Measurements from ENCODE around the gene PKD1.
"Not testable (repeated sequence)": the region's sequence is repeated elsewhere in the genome, so short reads cannot be mapped to it uniquely, and the experiment has no call there.

The PKD1 gene

GRCh38 chr16:2122934-2123683, 12.6 kb downstream of the PKD1 start:
- not testable (repeated sequence) for DNase-seq

DNA sequence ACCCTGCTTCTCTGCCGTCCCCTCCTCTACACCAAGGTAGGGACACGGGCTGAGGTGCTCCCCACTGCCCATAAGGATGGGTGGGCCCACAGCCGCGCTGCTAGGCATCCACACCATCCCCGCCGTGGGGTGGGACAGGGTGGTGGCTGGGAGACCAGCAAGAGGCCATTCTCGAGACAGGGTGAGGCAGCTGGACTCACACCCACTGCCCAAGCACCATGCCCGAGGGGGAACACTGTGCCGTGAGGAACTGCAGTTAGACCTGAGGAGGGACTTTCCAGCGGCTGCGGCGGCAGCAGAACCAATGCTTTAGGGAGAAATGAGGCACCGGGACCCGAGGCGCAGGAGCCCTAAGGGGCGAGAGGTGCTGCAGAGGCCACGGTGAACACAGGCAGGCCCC, 13.3 kb downstream of the PKD1 start:
- no peak for DNase-seq

DNA sequence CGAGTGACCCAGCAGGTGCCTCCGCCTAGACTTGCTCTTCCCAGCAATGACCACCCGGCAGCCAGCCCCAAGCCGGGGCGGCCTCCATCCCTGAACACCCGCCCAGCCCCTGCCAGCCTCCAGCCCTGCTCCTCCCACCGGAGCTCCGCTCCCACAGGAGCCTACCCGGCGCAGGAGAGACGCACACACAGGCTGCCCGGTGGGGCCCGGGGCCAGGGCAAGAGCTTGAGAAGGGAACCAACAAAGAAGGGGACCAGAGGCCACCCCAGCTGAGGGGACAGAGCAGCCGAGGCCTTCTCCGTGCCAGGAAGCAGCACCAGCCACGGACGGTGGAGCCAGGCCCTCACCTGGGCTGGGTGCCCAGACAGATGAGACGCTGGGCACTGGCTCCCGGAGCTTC, 13.8 kb downstream of the PKD1 start:
- DNase-seq = no peak

- DNase-seq = peak in 3 of 6 experiments; percentile 2 to 28 (median 14)
Measured at GRCh38 chr16:2121325-2121724, 14.4 kb downstream of the PKD1 start.

DNA sequence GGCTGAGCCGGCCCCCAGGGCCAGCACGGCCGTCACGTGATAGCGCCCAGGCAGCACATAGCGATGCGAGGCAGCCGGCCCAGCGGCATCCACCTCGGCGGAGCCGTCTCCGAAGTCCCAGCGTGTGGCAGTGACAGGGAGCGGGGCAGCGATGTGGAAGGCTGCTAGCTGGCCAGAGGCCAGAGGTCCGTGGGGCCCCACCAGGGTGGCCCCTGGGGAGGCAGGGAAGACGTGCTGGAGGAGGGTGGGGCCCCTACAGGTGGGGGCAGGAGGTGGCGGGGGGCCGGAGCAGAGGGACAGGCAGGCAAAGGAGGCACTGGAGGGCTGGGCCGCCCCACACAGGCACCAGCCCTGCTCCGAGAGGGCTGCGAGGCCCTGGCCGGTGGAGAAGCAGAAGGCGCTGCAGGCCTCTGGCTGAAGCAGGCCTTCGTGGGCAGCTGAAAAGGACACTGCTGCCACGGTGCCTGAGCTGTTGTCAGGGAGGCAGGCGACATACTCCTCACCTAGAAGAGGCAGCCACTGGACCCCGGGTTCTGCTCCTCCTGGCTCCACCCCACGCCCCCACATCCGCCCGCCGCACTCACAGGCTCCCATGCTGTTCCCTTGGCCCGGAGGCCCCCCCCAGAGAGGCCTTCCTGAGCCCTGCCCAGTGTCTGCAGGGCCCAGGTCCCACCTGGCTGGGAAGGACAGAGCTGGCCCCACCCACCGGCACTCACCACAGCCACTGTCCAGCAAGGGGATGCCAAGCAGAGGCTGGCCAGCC, 17.6 kb downstream of the PKD1 start:
- DNase-seq = not testable (repeated sequence)

DNA sequence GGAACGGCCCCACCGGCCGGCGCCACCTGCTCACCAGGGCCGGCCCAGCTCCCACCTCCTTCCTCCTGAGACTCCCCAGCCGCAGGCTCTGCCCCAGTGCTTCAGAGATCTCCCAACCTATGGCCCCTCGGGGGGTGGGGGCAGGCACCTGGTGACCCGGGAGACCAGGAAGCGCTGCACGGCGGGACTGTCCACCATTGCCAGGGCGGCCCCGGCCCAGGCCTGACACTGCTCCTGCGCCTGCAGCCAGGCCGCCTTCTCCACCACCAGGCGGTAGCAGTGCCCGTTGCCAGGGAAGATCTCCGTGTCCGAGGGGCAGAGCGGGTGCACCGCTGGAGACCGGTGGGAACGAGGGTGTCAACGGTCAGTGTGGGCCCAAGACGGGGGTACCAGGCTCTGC, 18.4 kb downstream of the PKD1 start:
- not testable (repeated sequence) for DNase-seq

DNA sequence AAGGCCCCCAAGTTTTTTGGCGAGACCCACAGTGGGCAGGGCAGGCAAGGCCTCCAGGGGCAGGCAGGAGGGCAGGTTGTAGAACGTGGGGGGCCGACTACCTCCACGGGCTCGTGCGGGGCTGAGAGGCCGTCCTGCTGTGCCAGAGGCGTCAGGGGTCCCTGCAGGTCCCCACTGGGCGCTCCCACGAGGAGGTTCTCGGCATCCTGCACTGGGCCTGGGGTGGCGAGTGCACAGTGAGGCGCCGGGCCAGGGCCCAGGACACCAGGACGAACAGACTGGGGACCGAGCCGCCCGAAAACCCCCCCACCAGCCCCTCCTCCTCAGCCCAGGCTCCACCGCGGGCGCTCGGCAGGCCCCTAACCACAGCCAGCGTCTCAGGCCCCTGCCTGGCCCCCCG, 19.3 kb downstream of the PKD1 start:
- DNase-seq = not testable (repeated sequence)

- DNase-seq = no peak
Measured at GRCh38 chr16:2115591-2115973, 20.1 kb downstream of the PKD1 start.

GRCh38 chr16:2114885-2115590, 20.7 kb downstream of the PKD1 start:
- not testable (repeated sequence) for DNase-seq

DNA sequence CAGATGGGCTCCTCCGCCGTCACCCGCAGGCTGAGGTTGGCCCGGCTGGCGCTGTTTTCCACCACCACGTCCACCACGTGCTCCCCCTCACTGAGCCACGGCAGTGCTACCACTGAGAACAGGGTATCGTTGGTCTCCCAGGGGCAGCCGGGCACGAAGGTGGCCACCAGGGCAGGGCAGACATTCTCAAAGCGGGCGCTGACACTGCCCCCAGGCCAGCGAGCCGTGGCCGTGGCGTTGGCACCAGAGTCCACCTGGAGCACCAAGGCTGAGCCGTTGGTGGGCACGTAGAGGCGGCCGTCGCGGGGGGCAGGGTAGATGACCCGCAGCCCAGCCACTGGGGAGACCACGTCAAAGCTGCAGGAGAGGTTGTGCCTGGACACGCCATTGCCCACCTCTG, 21.5 kb downstream of the PKD1 start:
- DNase-seq = not testable (repeated sequence)

- not testable (repeated sequence) for DNase-seq
Measured at GRCh38 chr16:2112539-2113106, 23.1 kb downstream of the PKD1 start.

DNA sequence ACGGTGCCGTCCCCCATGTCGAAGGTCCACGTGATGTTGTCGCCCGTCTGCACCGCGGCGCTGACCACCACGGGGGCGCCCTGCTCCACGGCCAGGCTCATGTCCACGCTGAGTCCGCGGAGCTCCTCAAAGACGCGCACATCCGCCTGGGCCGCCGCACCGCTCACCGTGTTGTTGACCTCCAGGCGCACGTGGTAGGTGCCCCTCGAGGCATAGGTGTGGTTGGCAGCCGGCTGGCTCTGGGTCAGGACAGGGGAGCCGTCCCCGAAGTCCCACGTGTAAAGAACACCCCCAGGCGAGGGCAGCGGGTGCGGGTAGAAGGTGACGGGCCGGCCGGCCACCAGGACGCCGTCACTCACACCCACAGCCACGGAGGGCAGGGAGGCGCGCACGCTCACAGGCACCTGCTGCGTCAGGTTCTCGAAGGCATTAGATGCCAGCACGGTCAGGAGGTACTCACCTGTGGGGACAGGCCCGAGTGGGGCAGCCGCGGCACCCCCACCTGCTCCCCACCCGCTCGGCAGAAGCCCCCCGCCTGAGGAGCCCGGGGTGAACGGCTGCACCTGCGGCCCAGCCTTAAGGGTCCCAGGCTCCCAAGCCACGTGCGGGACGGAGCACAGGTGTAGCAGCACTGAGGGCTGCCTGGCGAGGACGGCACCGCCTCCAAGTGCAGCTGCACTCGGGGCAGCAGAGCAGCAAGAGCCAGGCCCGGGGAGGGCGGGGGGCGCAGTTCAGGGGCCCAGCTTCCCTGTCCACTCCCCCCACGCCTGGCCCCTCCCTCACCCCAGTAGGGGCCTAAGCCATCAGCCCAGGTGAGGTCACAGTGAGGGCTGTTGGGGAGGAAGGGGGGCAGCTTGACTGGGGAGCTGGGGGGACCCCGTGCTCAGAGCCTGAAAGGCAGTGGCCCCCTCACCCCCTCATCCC, 24.0 kb downstream of the PKD1 start:
- not testable (repeated sequence) for DNase-seq

DNA sequence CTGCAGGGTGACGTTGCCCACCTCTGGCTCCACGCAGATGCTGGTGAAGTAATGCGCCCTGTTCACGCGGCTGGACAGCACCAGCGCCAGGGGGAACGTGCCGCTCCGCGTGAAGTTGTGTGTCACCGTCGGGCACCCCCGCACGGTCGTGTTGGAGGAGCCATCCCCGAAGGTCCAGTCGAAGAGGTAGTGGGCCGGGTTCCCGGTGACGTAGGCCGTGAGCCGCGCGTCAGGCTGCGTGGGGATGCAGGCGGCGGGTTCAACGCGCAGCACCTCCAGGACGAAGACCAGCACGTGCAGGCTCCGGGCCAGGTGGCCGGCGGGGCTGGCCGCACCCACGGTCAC, 24.7 kb downstream of the PKD1 start:
- not testable (repeated sequence) for DNase-seq

DNA sequence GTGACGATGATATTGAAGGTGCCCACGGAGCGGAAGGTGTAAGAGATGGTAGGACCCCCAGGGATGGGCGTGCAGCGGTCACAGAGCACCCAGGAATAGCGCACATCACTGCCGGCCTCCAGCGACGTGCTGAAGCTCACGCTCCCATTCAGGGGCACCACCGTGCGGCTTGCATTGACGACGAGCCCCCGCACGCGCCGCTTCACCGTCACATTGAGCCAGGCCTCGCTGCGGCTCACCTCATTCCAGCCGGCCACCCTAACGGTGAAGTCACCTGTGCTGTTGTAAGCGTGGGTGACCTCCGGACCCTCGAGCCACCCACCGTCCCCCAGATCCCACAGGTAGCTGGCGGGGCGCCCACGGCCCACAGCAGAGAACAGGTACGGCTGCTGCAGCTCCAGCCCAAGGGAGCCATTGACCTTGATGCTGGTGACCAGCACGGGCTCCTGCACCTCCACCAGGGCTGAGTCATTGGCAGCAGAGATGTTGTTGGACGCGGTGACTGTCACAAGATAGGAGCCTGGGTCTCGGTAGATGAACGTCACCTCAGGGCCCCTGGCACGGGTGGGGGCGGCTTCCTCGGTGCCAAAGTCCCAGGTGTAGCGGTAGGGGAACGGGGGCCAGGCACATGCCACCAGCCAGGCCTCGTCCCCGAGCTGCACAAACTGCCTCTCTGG, 25.2 kb downstream of the PKD1 start:
- DNase-seq = not testable (repeated sequence)

GRCh38 chr16:2109872-2110271, 25.8 kb downstream of the PKD1 start:
- not testable (repeated sequence) for DNase-seq

- not testable (repeated sequence) for DNase-seq
Measured at GRCh38 chr16:2109271-2109580, 26.5 kb downstream of the PKD1 start.

DNA sequence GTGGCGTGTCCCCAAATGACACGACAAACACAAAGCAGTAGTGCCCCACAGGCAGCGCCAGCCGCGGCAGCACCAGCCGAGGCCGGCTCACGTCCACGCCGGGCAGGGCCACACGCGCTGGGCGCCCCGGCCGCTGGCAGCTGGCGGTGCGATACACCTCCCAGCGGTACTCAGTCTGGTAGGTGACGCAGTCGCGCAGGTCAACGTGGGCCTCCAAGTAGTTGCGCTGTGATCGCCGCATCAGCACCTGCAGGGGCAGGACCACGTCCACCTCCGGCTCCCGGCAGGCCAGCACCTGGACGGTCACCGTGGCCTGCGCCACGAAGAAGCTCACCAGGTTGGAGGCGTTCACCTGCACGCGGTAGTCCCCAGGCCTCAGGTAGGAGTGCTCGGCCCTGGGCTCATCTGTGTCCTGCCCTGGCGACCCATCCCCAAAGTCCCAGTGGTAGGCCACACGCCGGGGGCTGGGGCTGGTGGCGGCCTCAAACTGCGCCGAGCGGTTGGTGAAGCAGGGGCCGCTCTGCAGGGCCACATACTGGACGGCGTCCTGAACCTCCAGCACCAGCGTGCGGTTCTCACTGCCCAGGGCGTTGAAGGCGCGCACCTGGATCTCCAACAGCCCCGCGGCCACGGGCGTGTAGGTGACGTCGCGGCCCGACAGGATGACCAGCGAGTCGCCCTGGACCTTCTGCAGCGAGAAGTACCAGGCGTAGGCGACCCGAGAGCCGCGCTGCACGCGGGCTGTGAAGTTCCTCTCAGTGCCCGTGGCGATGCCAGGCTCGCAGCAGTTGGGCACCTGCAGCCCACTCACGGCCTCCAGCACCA, 27.0 kb downstream of the PKD1 start:
- DNase-seq = not testable (repeated sequence)

DNA sequence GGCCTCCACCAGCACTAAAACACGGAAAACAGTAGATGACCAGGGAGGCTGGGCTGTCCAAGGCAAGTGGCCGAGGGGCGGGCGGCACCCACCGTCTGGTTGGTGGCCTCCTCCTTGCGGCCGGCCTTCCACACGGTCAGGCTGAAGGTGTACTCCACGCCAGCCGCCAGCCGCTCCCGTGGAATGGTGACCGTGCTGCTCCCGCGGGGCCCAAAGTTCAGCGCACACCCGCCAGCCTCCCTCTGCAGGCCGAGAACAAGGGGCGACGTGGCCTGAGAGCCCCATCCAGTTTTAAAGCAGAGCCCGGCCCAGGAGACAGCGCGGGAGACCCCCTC, 27.9 kb downstream of the PKD1 start:
- not testable (repeated sequence) for DNase-seq

DNA sequence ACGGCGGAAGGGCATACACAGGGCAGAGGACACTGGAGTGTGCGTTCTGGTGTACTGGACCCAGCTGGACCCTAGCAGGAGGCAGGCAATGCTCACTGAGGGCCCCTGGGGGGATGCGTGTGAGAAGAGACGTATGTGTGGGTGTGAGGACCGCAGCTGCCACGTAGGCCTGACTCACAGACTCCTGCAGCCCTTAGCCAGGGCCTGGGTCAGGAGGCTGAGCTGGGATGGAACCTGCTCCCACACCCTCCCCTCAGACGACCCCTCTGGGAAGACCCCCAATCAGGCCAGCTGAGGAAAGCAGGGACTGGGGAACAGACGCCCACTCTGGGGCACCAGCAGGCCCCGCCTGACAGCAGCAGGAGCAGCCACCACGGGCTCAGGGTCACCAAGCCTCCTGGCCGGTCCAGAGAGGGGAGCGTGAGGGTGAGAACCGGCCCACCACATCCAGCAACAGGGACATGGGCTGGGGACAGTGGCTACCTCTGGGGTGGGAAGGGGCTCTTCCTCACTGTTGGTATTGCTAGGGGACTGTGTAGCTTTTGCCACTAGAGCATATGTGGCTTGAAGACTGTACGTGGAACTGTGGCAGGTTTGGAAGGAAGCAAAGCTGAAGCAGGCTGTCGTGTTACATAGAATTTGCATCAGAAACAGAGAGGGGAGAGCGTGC, 28.4 kb downstream of the PKD1 start:
- not testable (repeated sequence) for DNase-seq

GRCh38 chr16:2106211-2106610, 29.5 kb downstream of the PKD1 start:
- not testable (repeated sequence) for DNase-seq
